GM19468 (cell line): Measurements from ENCODE around the gene CLBA1.
"Not testable (repeated sequence)": the region's sequence is repeated elsewhere in the genome, so short reads cannot be mapped to it uniquely, and the experiment has no call there.

Experiments used
- ATAC-seq: cut with Tn5 transposase; IDR thresholded peaks from one replicate; pipeline ENCODE4 v1.9.1; 2021; ENCODE audit warnings: mild to moderate bottlenecking, moderate library complexity, moderate number of reproducible peaks; ENCODE audit not compliant: unreplicated experiment; ENCODE audit errors: extremely low read depth

CLBA1 gene

GRCh38 chr14:105019861-105020814 lies 34.5 kb downstream of the CLBA1 start:
- ATAC-seq: peak; percentile 9

- ATAC-seq: peak; percentile 65
Measured at GRCh38 chr14:105020815-105021655, 35.4 kb downstream of the CLBA1 start, which contains the start of gene CDCA4. Gene CDCA4, minus strand, starts transcription at chr14:105021083. Its CDS starts 9,154 bp downstream, at chr14:105011929.

GRCh38 chr14:105021656-105022275 lies 36.2 kb downstream of the CLBA1 start:
- no peak for ATAC-seq

- no peak for ATAC-seq
Measured at GRCh38 chr14:105022276-105022670, 36.7 kb downstream of the CLBA1 start.

GRCh38 chr14:105023144-105023543 lies 37.6 kb downstream of the CLBA1 start:
- ATAC-seq: no peak

- ATAC-seq: no peak
Measured at GRCh38 chr14:105023791-105024480, 38.3 kb downstream of the CLBA1 start.

GRCh38 chr14:105025429-105025828 lies 39.8 kb downstream of the CLBA1 start:
- no peak for ATAC-seq

GRCh38 chr14:105026033-105026785 lies 40.6 kb downstream of the CLBA1 start:
- ATAC-seq: no peak

GRCh38 chr14:105026802-105027563 lies 41.4 kb downstream of the CLBA1 start:
- ATAC-seq: no peak

- ATAC-seq: not testable (repeated sequence)
Measured at GRCh38 chr14:105027718-105028117, 42.1 kb downstream of the CLBA1 start.

GRCh38 chr14:105028251-105028927 lies 42.8 kb downstream of the CLBA1 start:
- ATAC-seq: no peak

- no peak for ATAC-seq
Measured at GRCh38 chr14:105029402-105029801, 43.8 kb downstream of the CLBA1 start.

GRCh38 chr14:105030194-105030593 lies 44.6 kb downstream of the CLBA1 start:
- ATAC-seq: no peak

GRCh38 chr14:105030836-105031396 lies 45.3 kb downstream of the CLBA1 start:
- ATAC-seq: no peak

GRCh38 chr14:105032451-105032901 lies 46.9 kb downstream of the CLBA1 start:
- ATAC-seq: not testable (repeated sequence)

GRCh38 chr14:105033412-105033900 lies 47.9 kb downstream of the CLBA1 start:
- ATAC-seq: not testable (repeated sequence)

- no peak for ATAC-seq
Measured at GRCh38 chr14:105034315-105035039, 48.9 kb downstream of the CLBA1 start.
